ENCODE measurements around the gene SSUH2. TPM values are rescaled to one million over a fixed set of nuclear protein-coding genes. Genes with fewer than 3 reads are reported as not detected.

The SSUH2 gene
- total RNA-seq, 4 donors from 2014 or later: 0.32 to 5.1 (median 0.66) TPM; not detected in 1

DNA sequence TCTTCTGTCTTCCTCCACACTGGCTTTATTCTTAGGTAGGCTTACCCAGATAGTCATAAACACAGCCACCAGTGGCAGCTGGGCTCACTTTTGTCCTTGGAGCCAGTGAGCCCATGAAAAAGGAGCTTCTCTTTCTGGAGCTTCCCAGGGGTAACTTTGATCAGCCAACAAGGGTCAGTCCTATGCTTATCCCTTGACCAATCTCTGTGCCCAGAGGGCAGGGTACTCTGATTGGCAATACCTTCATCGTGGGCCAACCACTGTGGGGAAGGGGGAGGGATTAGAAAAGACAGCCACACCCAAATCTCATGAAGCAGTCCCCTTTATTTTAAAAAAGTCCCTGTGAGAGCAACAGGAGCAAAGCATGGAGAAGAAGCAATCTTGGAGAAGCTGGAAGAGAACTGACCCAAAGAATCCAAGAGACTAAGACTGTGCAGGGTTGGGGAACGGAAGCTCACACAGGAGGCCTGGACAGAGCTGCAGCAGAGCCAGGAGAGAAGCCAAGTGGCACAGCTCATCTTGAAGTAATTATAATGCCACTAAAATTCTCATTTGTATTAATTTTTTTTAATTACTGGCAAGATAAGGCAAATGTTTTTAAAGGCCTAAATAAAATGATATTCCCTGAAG is 70.4 kb downstream of the SSUH2 start:
- H3K4me3 ChIP-seq: no peak overlapping the region
- no peak for TF ChIP-seq POLR2AphosphoS5 (IDR thresholded peaks at IDR 0.05)
- TF ChIP-seq POLR2A (IDR thresholded peaks at IDR 0.05; ENCODE audit: low read depth): no peak
- TF ChIP-seq, protein P1, sequence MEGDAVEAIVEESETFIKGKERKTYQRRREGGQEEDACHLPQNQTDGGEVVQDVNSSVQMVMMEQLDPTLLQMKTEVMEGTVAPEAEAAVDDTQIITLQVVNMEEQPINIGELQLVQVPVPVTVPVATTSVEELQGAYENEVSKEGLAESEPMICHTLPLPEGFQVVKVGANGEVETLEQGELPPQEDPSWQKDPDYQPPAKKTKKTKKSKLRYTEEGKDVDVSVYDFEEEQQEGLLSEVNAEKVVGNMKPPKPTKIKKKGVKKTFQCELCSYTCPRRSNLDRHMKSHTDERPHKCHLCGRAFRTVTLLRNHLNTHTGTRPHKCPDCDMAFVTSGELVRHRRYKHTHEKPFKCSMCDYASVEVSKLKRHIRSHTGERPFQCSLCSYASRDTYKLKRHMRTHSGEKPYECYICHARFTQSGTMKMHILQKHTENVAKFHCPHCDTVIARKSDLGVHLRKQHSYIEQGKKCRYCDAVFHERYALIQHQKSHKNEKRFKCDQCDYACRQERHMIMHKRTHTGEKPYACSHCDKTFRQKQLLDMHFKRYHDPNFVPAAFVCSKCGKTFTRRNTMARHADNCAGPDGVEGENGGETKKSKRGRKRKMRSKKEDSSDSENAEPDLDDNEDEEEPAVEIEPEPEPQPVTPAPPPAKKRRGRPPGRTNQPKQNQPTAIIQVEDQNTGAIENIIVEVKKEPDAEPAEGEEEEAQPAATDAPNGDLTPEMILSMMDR (IDR thresholded peaks at IDR 0.05): no peak
- TF ChIP-seq EP300 (IDR thresholded peaks at IDR 0.05): no peak
- peaks cover 0 to 58% (median 3%) of the 10 kb centered on the region in 4 donors for H3K36me3 ChIP-seq
- intact Hi-C loops (cut with DNase I): no loop called here
- H3K4me1 ChIP-seq: peaks cover 16 to 25% (median 21%) of the 10 kb centered on the region in 4 donors
- 71% methylated on average over 2 of the region's 2 CpGs for WGBS
- DNase-seq (ENCODE audit: extremely low spot score): no peak
- H3K9me3 ChIP-seq: no peaks in the 10 kb centered on the region
- H3K27me3 ChIP-seq: no peaks in the 10 kb centered on the region
- no peak overlapping the region for H3K27ac ChIP-seq (replicated peaks in 1 of 4)

DNA sequence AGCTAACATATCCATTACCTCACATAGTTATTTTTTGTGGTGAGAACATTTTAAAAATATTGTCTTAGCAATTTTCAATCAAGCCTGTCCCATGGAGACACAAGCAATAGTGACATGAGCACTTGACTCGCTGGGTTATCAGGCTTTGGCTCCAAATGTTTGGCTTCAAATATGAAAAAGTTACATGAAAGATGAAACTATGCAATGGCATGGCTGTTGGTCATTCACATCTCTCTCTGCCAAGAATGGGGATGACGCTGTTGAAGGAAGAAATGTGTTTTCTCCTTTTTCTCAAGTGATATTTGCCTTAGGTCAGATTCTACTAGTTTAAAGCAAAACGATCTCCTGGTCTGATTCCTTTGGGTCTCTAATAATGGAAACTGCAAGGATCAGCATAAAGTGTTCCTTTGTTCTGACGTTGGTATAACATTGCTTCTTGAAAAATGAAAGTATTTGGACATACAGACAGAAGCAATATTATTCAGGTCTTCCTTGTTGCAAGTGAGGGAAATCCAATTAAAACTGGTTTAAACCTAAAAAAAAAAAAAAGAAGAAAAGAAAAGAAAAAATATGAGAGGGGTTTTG is 71.2 kb downstream of the SSUH2 start:
- intact Hi-C loops (cut with DNase I): no loop called here
- H3K9me3 ChIP-seq: no peaks in the 10 kb centered on the region
- TF ChIP-seq POLR2A (IDR thresholded peaks at IDR 0.05; ENCODE audit: low read depth): no peak
- TF ChIP-seq, protein P1 (IDR thresholded peaks at IDR 0.05): no peak
- no peak for TF ChIP-seq EP300 (IDR thresholded peaks at IDR 0.05)
- TF ChIP-seq POLR2AphosphoS5 (IDR thresholded peaks at IDR 0.05): no peak
- H3K27me3 ChIP-seq: no peaks in the 10 kb centered on the region
- H3K27ac ChIP-seq (replicated peaks in 1 of 4): no peak overlapping the region
- no peak for DNase-seq (ENCODE audit: extremely low spot score)
- WGBS: 60% methylated on average over 4 of the region's 4 CpGs
- no peak overlapping the region for H3K4me3 ChIP-seq
- H3K4me1 ChIP-seq: peaks cover 16 to 25% (median 21%) of the 10 kb centered on the region in 4 donors
- peaks cover under 1 to 65% (median 6%) of the 10 kb centered on the region in 4 donors for H3K36me3 ChIP-seq

DNA sequence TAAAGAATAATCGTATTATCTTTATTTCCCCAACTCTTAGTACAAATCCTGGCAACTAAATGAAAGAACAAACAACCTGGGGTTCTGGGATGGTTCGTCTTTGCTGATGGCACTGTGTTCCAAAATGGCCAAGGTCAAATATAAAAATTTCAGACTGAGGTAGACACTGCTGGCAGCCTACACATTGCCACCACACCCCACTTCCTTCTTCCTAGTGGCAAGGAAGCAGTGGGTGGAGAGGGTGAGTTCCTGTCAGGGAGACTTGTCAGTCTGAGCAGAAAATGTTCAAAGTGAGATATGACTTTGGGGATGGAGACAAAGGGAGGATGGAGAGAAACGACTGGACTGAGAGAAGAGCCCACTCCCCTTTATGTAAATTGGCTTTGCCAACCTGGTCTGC is 73.3 kb downstream of the SSUH2 start:
- 56% methylated on average over 3 of the region's 3 CpGs for WGBS
- Histone ChIP-seq H3K4me3 (no peak overlapping the region), H3K27ac (replicated peaks in 1 of 4) (no peak overlapping the region), H3K36me3 (peaks cover 8 to 73% (median 15%) of the 10 kb centered on the region in 4 donors), H3K27me3 (no peaks in the 10 kb centered on the region), H3K9me3 (no peaks in the 10 kb centered on the region), H3K4me1 (peaks cover 16 to 25% (median 21%) of the 10 kb centered on the region in 4 donors)
- TF ChIP-seq POLR2AphosphoS5 (IDR thresholded peaks at IDR 0.05) (no peak), EP300 (IDR thresholded peaks at IDR 0.05) (no peak), POLR2A (IDR thresholded peaks at IDR 0.05; ENCODE audit: low read depth) (no peak)
- TF ChIP-seq, protein P1 (IDR thresholded peaks at IDR 0.05): no peak
- intact Hi-C loops (cut with DNase I): no loop called here
- no peak for DNase-seq (ENCODE audit: extremely low spot score)

Other genes starting within 250 kb of the SSUH2 start
- 100 to 1,000 TPM in 2 of 4 donors, 10 to 100 TPM in 2; 43.2 to 576 (median 131) TPM for gene LMCD1, start 143.0 kb downstream of the SSUH2 start, total RNA-seq
- gene CAV3, start 89.0 kb upstream of the SSUH2 start, total RNA-seq: not detected
- gene OXTR, start 124.8 kb upstream of the SSUH2 start, total RNA-seq: 1 to 10 TPM in 2 of 4 donors, under 1 TPM in 2; 0.42 to 3.6 (median 1.6) TPM

All from esophagus muscularis mucosa (tissue), 4 donors.